GM19035 (cell line): ENCODE data around the gene CYP46A1.

ENCODE experiments used
- ATAC-seq: cut with Tn5 transposase; IDR thresholded peaks from one replicate; pipeline ENCODE4 v1.9.1; 2021; ENCODE audit not compliant: unreplicated experiment

CYP46A1 gene

DNA sequence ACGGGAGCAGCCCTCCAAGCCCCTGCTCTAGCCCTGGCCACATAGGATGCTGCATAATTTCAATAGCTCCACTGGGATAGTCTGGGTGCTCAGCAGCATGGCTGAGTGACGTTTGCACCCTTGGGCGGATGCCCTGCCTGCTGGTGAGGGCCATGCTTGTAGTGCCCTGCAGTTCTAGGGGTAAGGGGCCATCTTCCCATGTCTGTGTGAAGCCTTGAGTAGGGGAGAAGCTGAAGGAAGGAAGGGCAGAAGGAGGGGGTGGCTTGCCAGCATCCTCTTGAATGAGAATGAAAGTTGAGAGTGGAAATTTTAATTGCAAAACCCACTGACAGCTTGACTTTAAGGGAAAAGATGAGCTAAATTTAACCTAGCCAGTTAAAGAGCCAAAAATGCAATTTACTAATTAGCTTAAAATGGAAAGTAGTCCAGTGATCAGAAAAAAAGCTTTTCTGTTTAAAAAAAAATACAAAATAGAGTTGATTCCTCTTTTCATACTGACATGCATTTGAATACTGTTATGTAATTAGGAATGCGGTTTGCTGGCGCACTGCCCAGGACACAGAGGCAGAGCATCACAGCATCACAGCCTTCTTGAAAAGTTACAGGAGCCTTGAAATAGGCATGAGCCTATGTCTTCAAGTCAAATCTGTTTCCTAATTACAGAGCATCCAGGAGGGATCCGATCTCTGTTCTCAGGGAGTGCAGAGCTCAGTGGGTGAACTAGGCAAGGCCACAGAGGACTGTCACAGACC is 90.6 kb downstream of the CYP46A1 start:
- ATAC-seq = no peak

DNA sequence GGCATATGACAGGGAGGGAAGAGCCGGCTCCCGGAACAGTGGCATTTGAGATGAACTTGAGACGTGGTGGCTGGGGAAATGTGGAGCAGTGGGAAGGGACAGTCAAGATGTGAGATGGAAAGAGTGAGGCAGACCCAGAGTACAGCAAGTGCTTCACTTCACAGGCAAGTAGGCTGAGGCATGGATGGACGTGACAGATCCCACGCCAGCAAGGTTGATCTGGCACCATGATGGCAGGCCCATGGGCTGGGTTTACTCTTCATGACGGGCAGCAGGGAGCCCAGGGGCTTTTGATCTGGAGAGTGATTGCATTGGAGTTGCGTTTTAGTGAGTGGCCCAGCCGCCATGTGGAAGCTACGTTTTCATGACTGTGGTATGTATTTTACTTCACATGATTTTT is 91.3 kb downstream of the CYP46A1 start:
- ATAC-seq = no peak
